Body of pancreas (tissue), 4 donors: ENCODE results near the gene MAP1S. TPM values are rescaled to one million over a fixed set of nuclear protein-coding genes. Genes with fewer than 3 reads are reported as not detected.

Experiments
- ATAC-seq: fragments of 150-250 bp; one replicate; pipeline ENCODE4 v1.9.1; 2016
- DNase-seq, 4 donors: peaks; one replicate each; pipeline ENCODE4 v3.0.0-alpha.2; 2019
- H3K27ac ChIP-seq, 4 donors: fragments of 200-600 bp; sonication (generic); 1 replicate in 3 of 4; 2 replicates in 1 of 4; pipeline versions ENCODE4 v1.5.1 to v1.6.1; 2016 to 2019; ENCODE audit warnings: mild to moderate bottlenecking in 1 of 4, mixed read lengths in 1 of 4, moderate library complexity in 1 of 4
- H3K27me3 ChIP-seq, 2 donors: fragments of 200-600 bp; sonication (generic); one replicate each; pipeline ENCODE4 v1.6.0; 2016; ENCODE audit warnings: mild to moderate bottlenecking in 1 of 2
- H3K36me3 ChIP-seq, 2 donors: fragments of 200-600 bp; sonication (generic); replicated peaks in 1 of 2; 2 replicates each; pipeline ENCODE4 v1.5.1; 2016; ENCODE audit warnings: low read depth in 2 of 2; ENCODE audit not compliant: insufficient read depth in 1 of 2
- H3K4me1 ChIP-seq: fragments of 200-600 bp; sonication (generic); one replicate; pipeline ENCODE4 v1.6.0; 2016
- H3K4me3 ChIP-seq, 2 donors: fragments of 200-600 bp; sonication (generic); 1 replicate in 1 of 2; 2 replicates in 1 of 2; pipeline ENCODE4 v1.5.1; 2016 to 2019
- H3K9me3 ChIP-seq, 3 donors: fragments of 200-600 bp; sonication (generic); 1 replicate in 2 of 3; 2 replicates in 1 of 3; pipeline ENCODE4 v1.5.1; 2016
- POLR2A ChIP-seq, 3 donors: fragments of 450-650 bp; IDR thresholded peaks; one replicate each; pipeline ENCODE4 v1.6.1; 2016; ENCODE audit warnings: antibody characterized with exemption in 3 of 3, mild to moderate bottlenecking in 2 of 3
- WGBS, 2 donors: methylation state at CpG; one replicate each; pipeline ENCODE4 v1.1.5; 2017; 5-methylcytosine and 5-hydroxymethylcytosine counted together
- intact Hi-C: fragments of 100-400 bp; cut with DNase I; formaldehyde crosslinking; loops from one replicate; pipeline ENCODE4 v1.15.1; 2023
- total RNA-seq, 2 donors: library from RNA; depleted of rRNA; stranded (reverse); fragments of >200 nt; gene quantifications; one replicate each; pipeline ENCODE4 v1.1.0, GENCODE V29; 2016
- TF ChIP-seq, protein P1 (sequence below), 7 experiments: fragments of 450-650 bp in 4 of 7; fragments of 200-600 bp in 3 of 7; sonication (generic) in 3 of 7; IDR thresholded peaks; one replicate each; pipeline ENCODE4 v1.5.1; 2016 to 2019; ENCODE audit warnings: antibody characterized with exemption in 7 of 7

Gene MAP1S
- total RNA-seq, 2 donors from 2014 or later, result 37.1 to 53.4 TPM

DNA sequence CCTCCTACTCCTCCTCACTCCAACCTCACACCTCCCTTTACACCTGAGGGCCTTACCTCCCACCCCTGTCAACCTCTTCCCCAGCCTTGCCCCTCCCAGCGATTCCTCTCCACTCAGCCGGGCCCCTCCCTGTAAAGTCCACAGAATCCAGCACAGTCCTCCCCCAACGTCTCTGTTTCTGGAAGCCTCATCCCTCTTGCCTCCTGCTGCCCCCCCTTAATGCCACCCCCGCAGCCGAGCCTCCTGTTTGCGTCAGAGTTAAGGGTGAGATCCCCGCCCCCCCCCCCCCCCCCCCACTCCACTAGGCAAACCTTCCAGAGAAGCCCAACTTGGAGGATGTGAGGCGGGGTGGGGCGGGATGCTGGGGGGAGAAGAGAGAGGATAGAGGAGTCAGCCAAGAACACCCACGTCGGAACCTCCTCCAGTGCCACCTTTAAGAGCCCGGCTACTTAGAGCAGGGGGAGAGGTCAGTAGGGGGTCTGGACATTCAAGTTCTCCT, 33.2 kb upstream of the MAP1S start:
- Histone ChIP-seq H3K4me1 (peaks cover 14% of the 10 kb centered on the region), H3K4me3 (no peak overlapping the region), H3K27me3 (peaks cover 0 to 17% of the 10 kb centered on the region in 2 donors), H3K27ac (no peak overlapping the region), H3K9me3 (no peaks in the 10 kb centered on the region), H3K36me3 (no peaks in the 10 kb centered on the region)
- TF ChIP-seq POLR2A (IDR thresholded peaks at IDR 0.05), result no peak
- TF ChIP-seq, protein P1, sequence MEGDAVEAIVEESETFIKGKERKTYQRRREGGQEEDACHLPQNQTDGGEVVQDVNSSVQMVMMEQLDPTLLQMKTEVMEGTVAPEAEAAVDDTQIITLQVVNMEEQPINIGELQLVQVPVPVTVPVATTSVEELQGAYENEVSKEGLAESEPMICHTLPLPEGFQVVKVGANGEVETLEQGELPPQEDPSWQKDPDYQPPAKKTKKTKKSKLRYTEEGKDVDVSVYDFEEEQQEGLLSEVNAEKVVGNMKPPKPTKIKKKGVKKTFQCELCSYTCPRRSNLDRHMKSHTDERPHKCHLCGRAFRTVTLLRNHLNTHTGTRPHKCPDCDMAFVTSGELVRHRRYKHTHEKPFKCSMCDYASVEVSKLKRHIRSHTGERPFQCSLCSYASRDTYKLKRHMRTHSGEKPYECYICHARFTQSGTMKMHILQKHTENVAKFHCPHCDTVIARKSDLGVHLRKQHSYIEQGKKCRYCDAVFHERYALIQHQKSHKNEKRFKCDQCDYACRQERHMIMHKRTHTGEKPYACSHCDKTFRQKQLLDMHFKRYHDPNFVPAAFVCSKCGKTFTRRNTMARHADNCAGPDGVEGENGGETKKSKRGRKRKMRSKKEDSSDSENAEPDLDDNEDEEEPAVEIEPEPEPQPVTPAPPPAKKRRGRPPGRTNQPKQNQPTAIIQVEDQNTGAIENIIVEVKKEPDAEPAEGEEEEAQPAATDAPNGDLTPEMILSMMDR (IDR thresholded peaks at IDR 0.05), result no peak
- intact Hi-C loops, result no loop called here
- WGBS, 2 donors, result 1 to 2% methylated on average over 9 to 12 of the region's 12 CpGs
- DNase-seq (no peak), ATAC-seq (no peak)

DNA sequence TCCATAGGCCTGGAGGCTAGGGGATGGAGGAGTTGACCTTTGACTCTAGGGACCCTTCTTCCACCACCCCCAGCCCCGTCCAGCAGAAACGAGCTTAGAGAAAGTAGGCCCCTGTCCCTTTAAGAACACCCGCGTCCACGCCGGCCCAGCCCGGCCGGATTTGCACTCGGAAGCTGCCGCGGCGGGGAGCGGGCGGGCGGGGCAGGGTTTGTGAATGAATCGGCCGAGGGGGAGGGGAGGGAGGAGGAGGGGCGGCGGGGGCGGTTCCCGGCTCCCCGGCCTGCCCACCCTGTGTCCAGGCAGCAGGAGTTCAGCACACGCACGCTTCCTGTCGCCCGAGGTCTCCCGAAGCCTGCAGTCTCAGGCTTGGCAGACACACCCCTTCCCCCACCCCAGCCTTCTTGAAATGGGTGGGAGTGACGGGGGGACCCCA, 32.7 kb upstream of the MAP1S start:
- ATAC-seq (peak; percentile 41), DNase-seq (peak in 3 of 4 donors; percentile 15 to 22 (median 19))
- H3K4me1 ChIP-seq, result peaks cover 14% of the 10 kb centered on the region
- peaks cover 0 to 12% of the 10 kb centered on the region in 2 donors for H3K27me3 ChIP-seq
- H3K9me3 ChIP-seq, result no peaks in the 10 kb centered on the region
- no peaks in the 10 kb centered on the region for H3K36me3 ChIP-seq
- H3K4me3 ChIP-seq, result no peak overlapping the region
- H3K27ac ChIP-seq, result no peak overlapping the region
- WGBS, 2 donors, result 0% methylated on average over 28 of the region's 28 CpGs; no CpG with 5 or more reads in 1 of the 2 donors
- TF ChIP-seq POLR2A (IDR thresholded peaks at IDR 0.05), result no peak
- TF ChIP-seq, protein P1 (IDR thresholded peaks at IDR 0.05), result no peak
- intact Hi-C loops, result no loop called here

DNA sequence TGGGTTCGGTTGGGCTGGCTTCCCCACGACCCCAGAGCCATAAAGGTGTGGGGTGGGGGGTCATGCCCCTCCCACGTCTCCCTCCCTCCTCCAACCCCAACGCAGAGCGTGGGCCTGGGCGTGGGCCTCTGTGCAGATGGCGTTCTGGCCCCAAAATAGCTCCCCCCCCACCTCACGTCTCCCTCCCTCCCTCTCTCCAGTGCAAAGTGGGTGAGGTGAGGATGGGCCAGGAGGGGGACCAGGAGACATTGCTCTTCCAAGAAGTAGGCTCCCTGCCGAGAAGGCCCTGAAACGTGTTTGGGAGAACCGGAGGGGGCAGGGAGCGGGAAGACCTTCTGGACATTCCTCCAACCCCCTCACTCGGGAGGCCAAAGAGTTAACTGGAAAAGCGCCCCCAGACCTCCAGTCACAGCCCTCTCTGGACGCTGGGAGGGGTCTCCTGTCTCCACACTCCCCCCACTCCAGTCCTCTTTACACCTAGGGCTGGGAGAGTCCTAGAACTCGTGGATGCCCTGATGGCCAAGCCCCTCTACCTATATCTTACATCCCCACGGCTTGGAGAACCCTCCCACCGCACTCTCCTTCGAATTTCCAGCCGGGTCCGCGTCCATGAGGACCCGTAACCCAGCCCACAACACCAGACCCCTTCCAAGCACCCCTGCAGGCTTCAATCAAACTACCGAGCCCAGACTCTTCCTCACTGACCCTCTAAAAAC, 32.0 kb upstream of the MAP1S start:
- DNase-seq, result no peak
- no peak for TF ChIP-seq POLR2A (IDR thresholded peaks at IDR 0.05)
- TF ChIP-seq, protein P1 (IDR thresholded peaks at IDR 0.05), result no peak
- Histone ChIP-seq H3K9me3 (no peaks in the 10 kb centered on the region), H3K27ac (no peak overlapping the region), H3K27me3 (peaks cover 0 to 12% of the 10 kb centered on the region in 2 donors), H3K36me3 (no peaks in the 10 kb centered on the region), H3K4me3 (no peak overlapping the region), H3K4me1 (peaks cover 14% of the 10 kb centered on the region)
- 1 to 4% methylated on average over 11 to 24 of the region's 24 CpGs for WGBS, 2 donors
- intact Hi-C loops, result no loop called here
- no peak for ATAC-seq

DNA sequence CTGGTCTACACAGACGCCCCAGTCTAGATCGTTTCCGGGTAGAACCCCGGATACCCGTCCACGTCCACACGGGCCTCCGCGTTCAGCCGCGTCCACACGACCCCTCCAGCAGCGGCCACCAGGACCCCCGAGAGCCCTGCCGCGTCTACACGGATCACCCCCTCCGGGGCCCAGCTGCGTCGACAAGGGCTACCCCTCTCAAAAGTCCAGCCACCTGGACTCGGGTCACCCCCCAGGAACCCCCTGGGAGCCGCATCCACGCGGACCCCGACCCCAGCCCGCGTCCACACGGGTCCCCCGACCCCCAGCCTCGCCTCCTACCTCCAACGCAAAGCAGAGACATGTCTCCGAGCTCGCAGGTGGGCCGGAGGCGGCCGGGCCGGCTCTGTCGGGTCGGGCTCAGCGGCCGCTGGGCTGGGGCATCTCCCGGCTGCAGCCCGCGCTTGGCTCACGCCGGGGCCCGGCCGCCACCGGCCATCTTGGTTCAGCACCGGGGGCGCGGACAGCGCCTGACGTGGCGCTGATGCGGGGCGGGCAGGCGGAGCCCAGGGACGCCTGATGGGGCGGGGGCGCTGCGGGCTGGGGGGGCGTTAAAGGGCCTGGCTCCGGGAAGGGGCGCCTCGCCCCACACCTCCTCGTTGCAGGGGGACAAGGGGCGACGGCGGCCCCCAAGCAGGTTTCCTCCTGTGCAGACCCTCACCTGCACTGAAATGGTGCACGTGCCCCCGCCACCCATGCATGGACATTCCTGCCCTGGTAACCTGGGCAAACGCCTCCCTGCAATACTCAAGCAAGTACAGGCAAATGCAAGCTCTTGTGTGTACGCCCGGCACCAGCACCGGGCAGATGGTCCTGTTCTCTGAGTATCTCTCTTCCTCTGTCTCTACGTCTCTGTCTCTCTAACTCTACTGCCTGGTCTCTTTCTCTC, 31.2 kb upstream of the MAP1S start, which contains the start of gene UNC13A:
TSS of gene UNC13A (minus strand) at position 498 of the 928 bp plus-strand sequence. CDS start at position 343, 155 bp downstream.
- H3K4me3 ChIP-seq, result no peak within 1 kb of the TSS
- ATAC-seq, result peak; percentile 59
- peak in 1 of 3 donors; percentile 10 for TF ChIP-seq POLR2A (IDR thresholded peaks at IDR 0.05)
- TF ChIP-seq, protein P1 (IDR thresholded peaks at IDR 0.05), result no peak
- intact Hi-C loops, result no loop called here
- peak; percentile 43 to 63 (median 46) for DNase-seq
- peaks cover 14% of the 10 kb centered on the region for H3K4me1 ChIP-seq
- 2 to 3% methylated on average over 13 to 57 of the region's 77 CpGs for WGBS, 2 donors
- H3K9me3 ChIP-seq, result no peaks in the 10 kb centered on the region
- no peak within 1 kb of the TSS for H3K27ac ChIP-seq
- H3K27me3 ChIP-seq, result peaks cover 0 to 12% of the 10 kb centered on the region in 2 donors
- H3K36me3 ChIP-seq, result no peaks in the 10 kb centered on the region
